Renal pelvis (tissue), 4 donors: ENCODE measurements around the gene DGCR6L. TPM values are rescaled to one million over a fixed set of nuclear protein-coding genes. Genes with fewer than 3 reads are reported as not detected.
A peak's percentile ranks its signal among the peaks of the same experiment; 100 is the strongest.
"Not testable (repeated sequence)": the region's sequence is repeated elsewhere in the genome, so short reads cannot be mapped to it uniquely, and the experiment has no call there.

Source experiments
- DNase-seq: peaks from one replicate; pipeline ENCODE4 v3.0.0-alpha.2; 2013
- polyA plus RNA-seq, 3 donors: library from polyadenylated mRNA; unstranded; fragments of 120-200 nt; gene quantifications; one replicate each; pipeline ENCODE4 v1.2.1, GENCODE V29; 2013; ENCODE audit not compliant: insufficient read length in 3 of 3

The DGCR6L gene
- polyA plus RNA-seq, 3 donors = 54.6 to 66.3 (median 63.8) TPM

GRCh38 chr22:20280163-20280562 is 39.7 kb downstream of the DGCR6L start:
- not testable (repeated sequence) for DNase-seq

- no peak for DNase-seq
Observed at GRCh38 chr22:20279662-20280134, 40.2 kb downstream of the DGCR6L start.

GRCh38 chr22:20278726-20279490 is 41.0 kb downstream of the DGCR6L start:
- not testable (repeated sequence) for DNase-seq

GRCh38 chr22:20277936-20278635 is 41.8 kb downstream of the DGCR6L start:
- DNase-seq = not testable (repeated sequence)

GRCh38 chr22:20276468-20276867 is 43.4 kb downstream of the DGCR6L start:
- DNase-seq = no peak

GRCh38 chr22:20275836-20276235 is 44.0 kb downstream of the DGCR6L start:
- DNase-seq = no peak

- DNase-seq = not testable (repeated sequence)
Observed at GRCh38 chr22:20275325-20275724, 44.5 kb downstream of the DGCR6L start.

GRCh38 chr22:20274374-20274773 is 45.5 kb downstream of the DGCR6L start:
- not testable (repeated sequence) for DNase-seq

- no peak for DNase-seq
Observed at GRCh38 chr22:20273758-20274181, 46.1 kb downstream of the DGCR6L start.

- no peak for DNase-seq
Observed at GRCh38 chr22:20272700-20273099, 47.2 kb downstream of the DGCR6L start.

GRCh38 chr22:20272174-20272573 is 47.7 kb downstream of the DGCR6L start:
- DNase-seq = no peak

- no peak for DNase-seq
Observed at GRCh38 chr22:20271114-20271994, 48.5 kb downstream of the DGCR6L start.

GRCh38 chr22:20270190-20271113 is 49.4 kb downstream of the DGCR6L start:
- DNase-seq = not testable (repeated sequence)

- not testable (repeated sequence) for DNase-seq
Observed at GRCh38 chr22:20269673-20270072, 50.2 kb downstream of the DGCR6L start.

- not testable (repeated sequence) for DNase-seq
Observed at GRCh38 chr22:20269201-20269600, 50.7 kb downstream of the DGCR6L start.

GRCh38 chr22:20268279-20269012 is 51.4 kb downstream of the DGCR6L start, which contains the start of gene RTN4R:
RTN4R (minus strand) TSS chr22:20268318; CDS start chr22:20268092, 226 bp downstream.
- peak; percentile 52 for DNase-seq

- no peak for DNase-seq
Observed at GRCh38 chr22:20267441-20268278, 52.2 kb downstream of the DGCR6L start.

- not testable (repeated sequence) for DNase-seq
Observed at GRCh38 chr22:20266667-20267440, 53.0 kb downstream of the DGCR6L start.
